Vagina (tissue), 2 donors: ENCODE measurements around the gene CYP11A1. TPM values are rescaled to one million over a fixed set of nuclear protein-coding genes. Genes with fewer than 3 reads are reported as not detected.

Source experiments
- DNase-seq, 2 donors: peaks; one replicate each; pipeline ENCODE4 v3.0.0-alpha.2; 2017; ENCODE audit errors: extremely low spot score in 2 of 2
- H3K27ac ChIP-seq: fragments of 200-600 bp; sonication (generic); one replicate; pipeline ENCODE4 v1.5.1; 2019
- H3K27me3 ChIP-seq: fragments of 200-600 bp; sonication (generic); one replicate; pipeline ENCODE4 v1.5.1; 2019
- H3K36me3 ChIP-seq, 2 donors: fragments of 200-600 bp; sonication (generic); one replicate each; pipeline ENCODE4 v1.5.1; 2017 to 2019
- H3K4me1 ChIP-seq: fragments of 200-600 bp; sonication (generic); one replicate; pipeline ENCODE4 v1.5.1; 2019
- H3K4me3 ChIP-seq, 2 donors: fragments of 200-600 bp; sonication (generic); 1 replicate in 1 of 2; 2 replicates in 1 of 2; pipeline ENCODE4 v1.5.1; 2016 to 2019
- H3K9me3 ChIP-seq: fragments of 200-600 bp; sonication (generic); one replicate; pipeline ENCODE4 v1.5.1; 2019
- CTCF ChIP-seq, 3 experiments: fragments of 450-650 bp in 2 of 3; fragments of 200-600 bp in 1 of 3; sonication (generic) in 1 of 3; IDR thresholded peaks; one replicate each; pipeline ENCODE4 v1.5.1; 2017 to 2019; ENCODE audit warnings: antibody characterized with exemption in 3 of 3, mild to moderate bottlenecking in 2 of 3, moderate library complexity in 2 of 3
- POLR2A ChIP-seq, 2 donors: fragments of 450-650 bp; IDR thresholded peaks; one replicate each; pipeline ENCODE4 v1.6.1; 2017; ENCODE audit warnings: antibody characterized with exemption in 2 of 2, mild to moderate bottlenecking in 2 of 2, moderate library complexity in 2 of 2
- POLR2AphosphoS5 ChIP-seq, 2 donors: sonication (generic); formaldehyde crosslinking; IDR thresholded peaks; one replicate each; pipeline ENCODE4 v1.9.0; 2017; ENCODE audit warnings: antibody characterized with exemption in 2 of 2, mild to moderate bottlenecking in 2 of 2, low read depth in 1 of 2; ENCODE audit not compliant: insufficient read depth in 1 of 2
- intact Hi-C: fragments of 100-400 bp; cut with DNase I; formaldehyde crosslinking; loops from one replicate; pipeline ENCODE4 v1.15.1; 2023
- total RNA-seq: library from RNA; depleted of rRNA; stranded (reverse); fragments of >200 nt; gene quantifications from one replicate; pipeline ENCODE4 v1.2.3, GENCODE V29; 2016

CYP11A1 gene
- total RNA-seq = 8.8 TPM

GRCh38 chr15:74367296-74367854, at the start of gene CYP11A1:
Gene CYP11A1 (minus strand): TSS chr15:74367646. CDS start chr15:74367585, 61 bp downstream.
- Histone ChIP-seq H3K27me3 (no peaks in the 10 kb centered on the region), H3K9me3 (no peaks in the 10 kb centered on the region), H3K36me3 (no peaks in the 10 kb centered on the region), H3K4me1 (peaks cover 17% of the 10 kb centered on the region), H3K4me3 (no peak within 1 kb of the TSS), H3K27ac (no peak within 1 kb of the TSS)
- no peak for TF ChIP-seq CTCF (IDR thresholded peaks at IDR 0.05)
- no peak for TF ChIP-seq POLR2A (IDR thresholded peaks at IDR 0.05)
- no peak for TF ChIP-seq POLR2AphosphoS5 (IDR thresholded peaks at IDR 0.05; ENCODE audit: insufficient read depth in 1 of 2, low read depth in 1 of 2)
- intact Hi-C loops = no loop called here
- DNase-seq = no peak

GRCh38 chr15:74417225-74417624, 49.8 kb upstream of the CYP11A1 start:
- no peak for DNase-seq
- TF ChIP-seq POLR2A (IDR thresholded peaks at IDR 0.05) (no peak), POLR2AphosphoS5 (IDR thresholded peaks at IDR 0.05; ENCODE audit: insufficient read depth in 1 of 2, low read depth in 1 of 2) (no peak), CTCF (IDR thresholded peaks at IDR 0.05) (no peak)
- Histone ChIP-seq H3K9me3 (no peaks in the 10 kb centered on the region), H3K27ac (no peak overlapping the region), H3K36me3 (no peaks in the 10 kb centered on the region), H3K4me1 (no peaks in the 10 kb centered on the region), H3K27me3 (no peaks in the 10 kb centered on the region), H3K4me3 (no peak overlapping the region)
- intact Hi-C loops = no loop called here

GRCh38 chr15:74415966-74416916, 48.8 kb upstream of the CYP11A1 start:
- no peaks in the 10 kb centered on the region for H3K27me3 ChIP-seq
- H3K36me3 ChIP-seq = no peaks in the 10 kb centered on the region
- no peak for TF ChIP-seq POLR2AphosphoS5 (IDR thresholded peaks at IDR 0.05; ENCODE audit: insufficient read depth in 1 of 2, low read depth in 1 of 2)
- no peak for TF ChIP-seq POLR2A (IDR thresholded peaks at IDR 0.05)
- TF ChIP-seq CTCF (IDR thresholded peaks at IDR 0.05) = no peak
- H3K9me3 ChIP-seq = no peaks in the 10 kb centered on the region
- H3K4me3 ChIP-seq = no peak overlapping the region
- H3K27ac ChIP-seq = no peak overlapping the region
- no peak for DNase-seq
- intact Hi-C loops = no loop called here
- H3K4me1 ChIP-seq = no peaks in the 10 kb centered on the region

GRCh38 chr15:74414603-74415338, 47.3 kb upstream of the CYP11A1 start:
- H3K27ac ChIP-seq = no peak overlapping the region
- no peak for DNase-seq
- no peak for TF ChIP-seq POLR2AphosphoS5 (IDR thresholded peaks at IDR 0.05; ENCODE audit: insufficient read depth in 1 of 2, low read depth in 1 of 2)
- TF ChIP-seq POLR2A (IDR thresholded peaks at IDR 0.05) = no peak
- no peak for TF ChIP-seq CTCF (IDR thresholded peaks at IDR 0.05)
- H3K4me3 ChIP-seq = no peak overlapping the region
- intact Hi-C loops = no loop called here
- H3K4me1 ChIP-seq = no peaks in the 10 kb centered on the region
- no peaks in the 10 kb centered on the region for H3K9me3 ChIP-seq
- H3K27me3 ChIP-seq = no peaks in the 10 kb centered on the region
- no peaks in the 10 kb centered on the region for H3K36me3 ChIP-seq
